Measurements from ENCODE around the gene SMOC2. TPM values are rescaled to one million over a fixed set of nuclear protein-coding genes. Genes with fewer than 3 reads are reported as not detected.
A peak's percentile ranks its signal among the peaks of the same experiment; 100 is the strongest.
"Not testable (repeated sequence)": the region's sequence is repeated elsewhere in the genome, so short reads cannot be mapped to it uniquely, and the experiment has no call there.

The SMOC2 gene
- total RNA-seq, 1 donor from 2014 or later = 18.7 TPM

GRCh38 chr6:168607272-168608112 lies 166.5 kb downstream of the SMOC2 start:
- no peak for DNase-seq
- intact Hi-C loops (cut with micrococcal nuclease) = no loop called here
- peak; percentile 23 for ATAC-seq

- no peak for DNase-seq
- intact Hi-C loops (cut with micrococcal nuclease) = no loop called here
- no peak for ATAC-seq
Observed at GRCh38 chr6:168608113-168608400, 167.1 kb downstream of the SMOC2 start.

- DNase-seq = no peak
- intact Hi-C loops (cut with micrococcal nuclease) = no loop called here
- no peak for ATAC-seq
Observed at GRCh38 chr6:168609026-168609685, 168.2 kb downstream of the SMOC2 start.

GRCh38 chr6:168609914-168610490 lies 169.0 kb downstream of the SMOC2 start:
- ATAC-seq = no peak
- intact Hi-C loops (cut with micrococcal nuclease) = no loop called here

GRCh38 chr6:168610966-168611365 lies 170.0 kb downstream of the SMOC2 start:
- ATAC-seq; DNase-seq; intact Hi-C loops (cut with micrococcal nuclease): not testable (repeated sequence)

More at GRCh38 chr6:168609914-168610490, 169.0 kb downstream of the SMOC2 start:
- no peak for DNase-seq

GRCh38 chr6:168611691-168612090 lies 170.7 kb downstream of the SMOC2 start:
- no peak for ATAC-seq
- intact Hi-C loops (cut with micrococcal nuclease) = no loop called here
- DNase-seq = no peak

- DNase-seq (no peak), ATAC-seq (no peak)
- intact Hi-C loops (cut with micrococcal nuclease) = no loop called here
Observed at GRCh38 chr6:168612586-168612985, 171.6 kb downstream of the SMOC2 start.

- intact Hi-C loops (cut with micrococcal nuclease) = no loop called here
- ATAC-seq (no peak), DNase-seq (no peak)
Observed at GRCh38 chr6:168615837-168616236, 174.9 kb downstream of the SMOC2 start.

GRCh38 chr6:168616816-168617765 lies 176.1 kb downstream of the SMOC2 start:
- DNase-seq = peak; percentile 47
- intact Hi-C loops (cut with micrococcal nuclease) = no loop called here
- peak; percentile 82 for ATAC-seq

GRCh38 chr6:168618546-168619315 lies 177.7 kb downstream of the SMOC2 start:
- intact Hi-C loops (cut with micrococcal nuclease) = no loop called here
- DNase-seq (no peak), ATAC-seq (no peak)

- DNase-seq (no peak), ATAC-seq (no peak)
- intact Hi-C loops (cut with micrococcal nuclease) = no loop called here
Observed at GRCh38 chr6:168619560-168620314, 178.8 kb downstream of the SMOC2 start.

- intact Hi-C loops (cut with micrococcal nuclease) = no loop called here
- no peak for DNase-seq
- ATAC-seq = no peak
Observed at GRCh38 chr6:168620578-168620977, 179.6 kb downstream of the SMOC2 start.

GRCh38 chr6:168623736-168624135 lies 182.8 kb downstream of the SMOC2 start:
- intact Hi-C loops (cut with micrococcal nuclease) = no loop called here
- DNase-seq (no peak), ATAC-seq (no peak)

- intact Hi-C loops (cut with micrococcal nuclease) = no loop called here
- no peak for ATAC-seq
- DNase-seq = no peak
Observed at GRCh38 chr6:168624540-168624939, 183.6 kb downstream of the SMOC2 start.

GRCh38 chr6:168624948-168625347 lies 184.0 kb downstream of the SMOC2 start:
- intact Hi-C loops (cut with micrococcal nuclease) = no loop called here
- DNase-seq (no peak), ATAC-seq (no peak)

GRCh38 chr6:168625602-168626001 lies 184.6 kb downstream of the SMOC2 start:
- intact Hi-C loops (cut with micrococcal nuclease) = no loop called here
- no peak for ATAC-seq

GRCh38 chr6:168626046-168626602 lies 185.1 kb downstream of the SMOC2 start:
- ATAC-seq (no peak), DNase-seq (no peak)
- intact Hi-C loops (cut with micrococcal nuclease) = no loop called here

More at GRCh38 chr6:168625602-168626001, 184.6 kb downstream of the SMOC2 start:
- DNase-seq = no peak

Measured in left ventricle myocardium superior (tissue), 1 donor.